HG03039 (cell line): ENCODE measurements around the gene CDK13.
"Not testable (repeated sequence)": the region's sequence is repeated elsewhere in the genome, so short reads cannot be mapped to it uniquely, and the experiment has no call there.

ENCODE experiments used
- ATAC-seq: cut with Tn5 transposase; IDR thresholded peaks from one replicate; pipeline ENCODE4 v1.9.1; 2021; ENCODE audit warnings: mild to moderate bottlenecking, moderate library complexity; ENCODE audit not compliant: unreplicated experiment

Gene CDK13

GRCh38 chr7:40145596-40146130 lies 195.6 kb downstream of the CDK13 start:
- ATAC-seq, result not testable (repeated sequence)

GRCh38 chr7:40147371-40148246 lies 197.6 kb downstream of the CDK13 start:
- no peak for ATAC-seq

GRCh38 chr7:40148247-40148580 lies 198.2 kb downstream of the CDK13 start:
- ATAC-seq, result not testable (repeated sequence)

GRCh38 chr7:40148671-40149070 lies 198.6 kb downstream of the CDK13 start:
- ATAC-seq, result no peak
